GM19397 (cell line): ENCODE data around the gene CLEC4F.
"Not testable (repeated sequence)": the region's sequence is repeated elsewhere in the genome, so short reads cannot be mapped to it uniquely, and the experiment has no call there.

Experiments
- ATAC-seq: cut with Tn5 transposase; IDR thresholded peaks from one replicate; pipeline ENCODE4 v1.9.1; 2021; ENCODE audit warnings: mild to moderate bottlenecking, moderate library complexity; ENCODE audit not compliant: unreplicated experiment

The CLEC4F gene

DNA sequence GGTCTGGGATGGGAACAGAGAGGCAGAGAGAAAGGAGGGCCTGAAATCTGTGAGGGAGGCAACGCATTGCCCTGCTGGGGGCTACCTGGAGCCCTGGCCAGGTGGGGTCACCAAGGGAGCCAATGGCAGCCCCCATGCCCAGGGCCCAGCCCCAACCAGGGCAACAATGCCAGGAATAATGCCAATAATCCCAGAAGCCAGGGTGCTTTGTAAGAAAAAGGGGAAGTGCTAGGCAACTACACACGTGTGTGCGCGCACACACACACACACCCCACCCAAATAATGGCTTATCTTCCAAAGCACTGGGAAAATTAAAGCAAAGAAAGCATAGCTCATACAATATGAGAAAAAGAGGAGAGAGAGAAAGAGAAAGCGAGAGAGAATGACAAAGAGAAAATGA is 7.0 kb upstream of the CLEC4F start:
- ATAC-seq = no peak

DNA sequence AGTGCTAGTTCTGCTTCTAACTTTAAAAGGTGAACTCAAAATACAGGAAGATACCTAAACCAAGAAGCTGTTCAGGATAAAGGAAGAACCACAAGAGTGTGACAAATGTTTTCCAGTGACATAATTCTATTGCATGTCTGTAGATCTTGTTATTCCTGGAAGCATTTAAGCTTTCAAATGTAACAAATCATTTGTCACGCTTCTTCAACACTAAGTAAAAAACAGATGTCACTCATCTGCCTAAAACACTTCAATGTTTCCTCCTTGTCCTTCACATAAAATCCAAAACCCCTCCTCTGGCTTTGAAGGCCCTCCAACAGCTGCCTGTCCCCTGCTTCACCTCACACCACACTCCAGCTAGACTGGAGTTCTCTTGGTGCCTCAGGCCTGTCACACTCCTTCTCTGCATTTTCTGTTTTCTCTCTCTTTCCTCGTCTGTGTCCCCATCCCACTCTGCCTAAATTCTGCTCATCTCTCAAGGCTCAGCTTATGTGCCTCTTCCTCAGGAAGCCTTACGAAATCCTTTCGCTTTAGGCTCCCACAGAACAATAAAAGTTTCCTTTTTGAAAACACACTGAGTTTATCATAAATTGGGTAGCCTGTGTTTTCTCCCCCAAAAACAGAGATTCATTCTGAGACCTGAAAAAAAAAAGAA is 6.4 kb upstream of the CLEC4F start:
- no peak for ATAC-seq

DNA sequence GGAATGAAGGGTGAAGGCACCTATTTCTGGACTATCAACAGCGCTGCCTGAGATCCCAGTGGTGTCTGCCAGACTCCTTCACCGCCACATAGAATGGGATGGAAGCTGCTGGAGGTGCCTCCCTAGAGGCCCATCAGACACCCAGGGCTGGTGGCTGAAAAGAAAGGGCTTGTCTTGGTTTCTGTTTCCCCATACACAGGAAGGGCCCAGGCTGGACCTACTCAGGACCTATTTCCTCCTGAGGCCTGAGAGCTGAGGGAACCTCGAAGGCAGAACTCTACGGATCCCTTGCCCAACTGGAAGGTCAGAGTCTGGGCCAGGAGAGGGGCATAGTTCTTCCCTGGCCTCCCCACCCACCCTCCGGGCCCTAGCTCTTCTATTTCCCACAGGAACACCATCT is 2.9 kb upstream of the CLEC4F start:
- no peak for ATAC-seq

DNA sequence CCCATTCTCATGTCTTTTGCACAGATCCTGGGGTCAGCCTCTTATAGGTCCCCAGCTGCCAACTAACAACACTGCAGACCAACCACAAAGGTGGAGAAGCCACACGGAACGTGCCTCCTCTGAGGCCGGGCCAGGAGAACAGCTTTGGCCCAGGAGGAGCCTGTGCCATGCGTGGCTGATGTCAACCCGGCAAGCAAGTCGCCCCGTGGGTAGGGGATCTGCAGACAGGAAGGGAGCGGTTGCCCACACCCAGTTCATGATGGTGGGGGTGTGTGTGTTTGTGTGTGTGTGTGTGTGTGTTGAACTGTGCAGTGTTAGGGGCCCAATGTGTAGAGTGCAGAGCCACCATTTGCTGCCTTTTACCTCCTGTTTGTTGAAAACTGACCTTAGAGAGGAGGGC is 2.4 kb upstream of the CLEC4F start:
- ATAC-seq = no peak

DNA sequence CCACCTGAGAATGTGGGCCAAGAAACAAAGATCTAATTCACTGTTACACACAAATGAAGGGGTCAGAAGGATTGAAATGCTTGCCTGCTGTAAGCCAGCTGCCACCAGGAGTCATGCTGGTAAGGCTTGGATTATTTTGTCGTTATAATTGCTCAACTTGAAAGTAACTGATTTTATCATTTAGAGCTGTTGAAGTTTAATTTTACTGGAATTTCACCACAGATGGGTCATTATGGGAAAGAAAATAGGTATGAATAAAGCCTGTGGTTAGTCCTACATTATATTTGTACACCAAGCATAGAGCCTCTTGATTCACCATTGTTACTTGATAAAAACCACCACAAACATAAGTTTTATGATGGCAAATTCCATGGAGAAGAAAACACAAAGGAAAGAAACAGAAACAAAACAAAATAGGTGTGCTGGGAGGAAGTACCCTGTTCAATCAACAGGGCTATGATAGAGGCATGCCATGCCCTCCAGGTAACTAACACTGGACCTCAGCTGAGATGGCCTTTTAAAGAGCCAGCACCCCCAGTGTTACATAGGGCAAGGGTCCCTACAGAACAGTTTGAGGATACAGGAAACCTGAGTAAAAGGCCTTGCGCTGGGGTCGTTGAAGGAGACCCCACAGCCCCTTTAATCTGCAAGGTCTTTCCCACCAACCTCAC is 3.0 kb downstream of the CLEC4F start:
- ATAC-seq = no peak

DNA sequence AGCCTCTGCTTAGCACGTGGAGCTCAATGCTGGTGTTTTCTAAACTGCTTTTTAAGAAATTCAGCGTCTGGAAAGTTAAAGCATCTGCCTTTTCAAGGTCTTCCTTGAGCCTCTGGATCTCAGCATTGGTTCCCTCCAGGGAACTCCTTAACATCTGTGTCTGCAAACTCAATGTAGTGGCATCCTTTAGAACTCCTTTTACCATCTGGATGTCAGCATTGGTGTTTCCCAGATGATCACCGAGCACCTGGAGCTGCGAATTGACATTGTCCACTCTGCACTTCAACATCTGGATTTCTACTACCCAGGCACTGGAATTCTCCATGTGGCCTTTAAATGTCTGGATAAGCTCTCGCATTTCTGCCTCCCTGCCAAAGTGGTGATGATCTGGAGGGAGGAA is 3.7 kb downstream of the CLEC4F start:
- no peak for ATAC-seq

DNA sequence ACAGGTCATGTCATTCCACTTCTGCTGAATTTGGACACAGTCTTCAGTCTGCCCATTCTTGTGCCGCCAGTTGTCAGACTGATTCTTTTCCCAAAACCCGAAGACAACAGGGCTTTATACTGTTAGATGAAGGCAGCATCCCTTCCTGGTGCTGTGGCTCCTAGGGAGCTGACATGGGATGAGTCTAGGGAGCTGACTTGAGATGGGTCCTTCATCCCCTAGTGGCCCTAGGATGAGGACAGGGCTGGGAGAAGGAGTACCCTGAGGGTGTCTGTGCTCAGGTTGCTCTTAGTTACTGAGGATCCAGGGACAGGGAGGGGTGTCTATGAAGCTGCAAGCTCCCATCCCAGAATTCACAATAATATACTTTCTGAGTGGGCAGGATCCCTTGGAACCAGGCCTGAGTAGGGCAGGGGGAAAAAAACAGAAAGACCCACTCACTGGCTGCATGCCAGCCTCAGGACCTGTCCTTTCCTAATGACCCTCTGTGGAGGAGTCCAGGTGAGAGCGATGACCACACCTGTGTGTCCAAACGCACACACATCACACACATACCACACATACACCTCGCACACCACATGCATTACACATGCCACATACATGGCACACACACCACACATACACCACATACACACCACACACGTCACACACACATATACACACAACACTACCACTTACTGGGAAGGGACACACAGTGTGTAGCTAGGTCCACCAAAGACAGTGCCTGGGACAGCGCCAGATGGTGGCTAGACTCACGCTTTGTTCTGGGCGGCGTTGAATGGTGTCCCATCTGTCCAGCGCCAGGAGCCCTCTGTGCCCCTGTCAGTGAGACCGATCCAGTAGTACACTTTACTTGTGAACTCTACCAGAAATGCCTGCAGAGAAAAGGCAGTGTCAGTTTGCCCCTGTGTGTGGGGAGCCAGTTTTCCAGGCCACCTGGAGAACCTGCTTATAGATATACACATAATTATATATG is 11.1 kb downstream of the CLEC4F start:
- ATAC-seq = no peak

DNA sequence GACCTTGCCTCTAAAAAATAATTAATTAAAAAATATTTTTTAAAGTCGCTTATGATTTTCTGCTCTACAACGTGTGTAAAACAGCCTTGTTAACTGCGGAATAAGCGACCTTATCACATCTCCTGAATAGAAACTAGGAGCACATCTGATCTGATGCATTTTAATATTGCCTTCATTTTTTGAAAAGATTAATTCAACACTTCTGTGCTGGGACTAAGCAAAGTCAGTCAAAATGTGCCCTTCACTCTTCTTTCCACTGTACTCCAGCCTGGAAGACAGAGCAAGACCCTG is 12.6 kb downstream of the CLEC4F start:
- no peak for ATAC-seq

DNA sequence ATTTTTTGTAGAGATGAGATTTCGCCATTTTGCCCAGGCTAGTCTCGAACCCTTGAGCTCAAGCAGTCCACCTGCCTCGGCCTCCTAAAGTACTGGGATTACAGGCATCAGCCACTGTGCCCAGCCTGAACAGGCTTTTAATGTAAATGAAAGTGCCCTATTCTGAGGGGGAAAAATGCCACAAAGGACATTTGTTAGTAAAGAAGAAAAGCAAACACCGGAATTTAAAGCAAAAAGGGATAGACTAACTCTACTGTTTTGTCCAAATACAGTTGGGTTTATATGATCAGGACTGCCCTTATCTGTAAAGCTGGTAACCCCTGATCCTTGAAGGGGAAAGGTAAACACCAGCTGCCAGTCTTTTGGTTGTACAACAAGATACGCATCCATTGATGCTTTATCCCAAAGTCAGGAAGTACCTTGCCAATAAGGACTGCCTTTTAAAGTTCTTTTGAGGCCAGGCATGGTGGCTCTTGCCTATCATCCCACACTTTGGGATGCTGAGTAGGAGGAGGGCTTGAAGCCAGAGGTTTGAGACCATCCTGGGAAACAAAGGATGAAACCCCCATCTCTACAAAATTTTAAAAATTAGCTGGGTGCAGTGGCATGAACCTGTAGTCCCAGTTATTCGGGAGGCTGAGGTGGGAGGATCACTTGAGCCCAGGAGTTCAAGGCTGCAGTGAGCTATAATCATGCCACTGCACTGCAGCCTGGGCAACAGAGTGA is 13.1 kb downstream of the CLEC4F start:
- no peak for ATAC-seq

DNA sequence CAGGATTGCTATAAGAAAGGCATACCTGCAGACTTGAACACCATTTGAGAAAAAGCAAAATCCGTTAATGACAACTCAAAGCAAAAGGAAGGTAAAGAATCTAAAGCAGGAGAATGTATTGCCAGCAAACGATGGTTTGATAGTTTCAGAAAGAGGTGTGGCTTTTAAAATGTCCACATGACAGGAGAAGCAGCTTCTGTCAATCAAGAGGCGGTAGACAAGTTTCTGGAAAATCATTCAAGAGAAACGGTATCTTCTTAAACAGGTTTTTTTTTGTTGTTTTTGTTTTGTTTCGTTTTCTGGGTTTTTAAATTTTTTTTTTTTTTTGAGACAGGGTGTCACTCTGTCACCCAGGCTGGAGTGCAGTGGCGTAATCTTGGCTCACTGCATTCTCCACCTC is 13.8 kb downstream of the CLEC4F start:
- no peak for ATAC-seq

DNA sequence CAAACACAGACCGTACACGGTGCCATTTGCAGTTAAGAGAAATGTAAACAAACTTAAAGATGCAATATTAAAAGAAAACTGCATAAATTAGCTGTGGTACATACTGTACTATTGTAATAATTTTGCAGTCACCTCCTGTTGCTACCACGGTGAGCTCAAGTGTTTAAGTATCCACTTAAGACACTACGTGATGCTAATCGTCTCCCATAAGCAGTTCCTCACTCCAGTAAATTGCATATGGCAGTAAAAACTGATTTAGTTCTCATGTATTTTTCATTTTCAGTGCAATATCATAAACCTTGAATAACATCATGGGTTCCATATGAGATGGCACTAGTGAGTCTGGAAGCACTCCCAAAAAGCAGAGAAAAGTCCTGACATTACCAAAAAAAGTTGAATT is 14.4 kb downstream of the CLEC4F start:
- no peak for ATAC-seq

DNA sequence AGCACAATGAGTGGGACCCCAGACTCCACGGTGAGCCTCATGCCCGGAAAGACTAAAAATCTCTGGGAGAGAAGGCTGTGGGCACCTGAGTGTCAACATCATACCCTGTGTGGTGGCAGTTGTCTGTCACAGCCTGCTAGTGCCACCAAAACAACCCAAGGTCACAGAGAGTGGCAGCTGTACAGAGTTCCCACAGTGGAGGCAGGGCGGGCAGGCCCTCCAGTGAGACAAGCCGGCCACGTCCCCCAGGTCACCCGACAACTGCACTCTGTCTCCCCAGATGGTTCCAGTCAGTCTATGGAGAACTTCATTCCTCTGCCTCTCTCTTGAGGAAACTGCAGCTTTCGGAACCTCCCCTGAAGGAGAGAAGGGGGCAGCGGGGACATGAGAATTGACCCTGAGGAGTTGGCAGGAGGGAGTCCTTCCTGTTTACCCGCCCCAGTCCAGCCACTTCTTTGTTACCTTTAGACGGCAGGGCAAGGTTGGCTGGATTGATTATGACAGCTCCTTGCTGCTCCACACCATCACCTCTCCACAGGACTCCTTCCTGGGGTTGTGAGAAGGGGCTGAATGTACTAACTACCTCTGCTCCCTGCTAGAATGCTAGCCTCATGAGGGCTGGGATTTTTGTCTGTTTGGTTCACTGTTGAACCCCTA is 18.7 kb downstream of the CLEC4F start:
- ATAC-seq = no peak

DNA sequence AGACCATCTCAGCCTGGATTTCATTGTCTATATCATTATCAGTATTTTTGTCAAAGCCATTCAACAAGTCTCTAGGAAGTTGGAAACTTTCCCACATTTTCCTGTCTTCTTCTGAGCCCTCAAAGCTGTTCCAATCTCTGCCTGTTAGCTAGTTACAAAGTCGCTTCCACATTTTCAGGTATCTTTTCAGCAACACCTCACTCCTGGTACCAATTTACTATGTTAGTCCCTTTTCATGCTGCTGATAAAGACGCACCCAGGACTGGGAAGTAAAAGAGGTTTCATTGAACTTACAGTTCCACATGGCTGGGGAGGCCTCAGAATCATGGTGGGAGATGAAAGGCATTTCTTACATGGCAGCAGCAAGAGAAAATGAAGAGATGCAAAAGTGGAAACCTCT is 20.7 kb downstream of the CLEC4F start:
- ATAC-seq = no peak

DNA sequence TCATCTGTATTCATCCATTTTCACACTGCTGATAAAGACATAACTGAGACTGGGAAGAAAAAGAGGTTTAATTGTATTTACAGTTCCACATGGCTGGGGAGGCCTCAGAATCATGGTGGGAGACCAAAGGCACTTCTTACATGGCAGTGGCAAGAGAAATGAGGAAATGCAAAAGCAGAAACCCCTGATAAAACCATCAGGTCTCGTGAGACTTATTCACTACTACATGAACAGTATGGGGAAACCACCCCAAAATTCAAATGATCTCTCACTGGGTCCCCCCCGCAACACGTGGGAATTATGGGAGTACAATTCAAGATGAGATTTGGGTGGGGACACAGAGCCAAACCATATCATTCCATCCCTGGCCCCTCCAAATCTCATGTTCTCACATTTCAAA is 22.4 kb downstream of the CLEC4F start:
- not testable (repeated sequence) for ATAC-seq

DNA sequence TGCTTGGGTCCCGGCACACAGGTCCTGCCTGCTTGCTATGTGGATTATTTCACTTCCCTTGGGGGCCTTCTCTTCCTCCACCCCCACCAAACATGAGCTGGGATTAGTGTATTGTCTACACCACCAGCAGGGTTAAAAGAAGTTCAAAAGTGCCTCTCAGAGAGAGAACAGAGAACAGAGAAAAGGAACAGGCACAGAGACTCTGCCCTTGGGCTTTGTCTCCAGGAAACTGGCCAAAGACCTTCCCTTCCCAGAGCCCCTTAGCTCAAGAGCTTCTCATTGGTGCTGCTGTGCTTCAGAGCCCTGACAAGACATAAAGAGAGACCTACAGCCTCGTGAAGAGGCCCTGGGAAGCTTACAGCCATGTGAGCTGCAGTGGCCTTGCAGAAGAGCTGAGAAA is 22.9 kb downstream of the CLEC4F start:
- no peak for ATAC-seq

DNA sequence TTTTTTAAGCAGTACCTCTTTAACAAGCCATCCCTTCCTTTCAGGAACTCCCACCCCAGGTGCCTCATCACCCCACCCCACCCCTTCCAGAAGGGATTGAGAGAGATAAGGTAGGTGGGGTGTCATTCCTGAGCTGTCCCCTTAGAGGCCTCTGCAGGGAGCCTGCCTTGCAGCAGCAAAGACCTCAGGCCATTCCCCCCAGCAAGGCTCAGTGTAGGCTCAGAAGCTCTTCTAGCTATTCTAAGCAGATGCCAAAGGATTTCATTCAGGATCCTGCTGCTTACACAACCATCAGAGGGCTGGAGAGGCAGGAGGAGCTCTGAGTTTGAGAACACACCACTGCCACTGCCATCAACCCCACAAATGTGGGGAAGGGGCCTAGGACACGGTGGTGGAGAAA is 24.1 kb downstream of the CLEC4F start:
- ATAC-seq = no peak

DNA sequence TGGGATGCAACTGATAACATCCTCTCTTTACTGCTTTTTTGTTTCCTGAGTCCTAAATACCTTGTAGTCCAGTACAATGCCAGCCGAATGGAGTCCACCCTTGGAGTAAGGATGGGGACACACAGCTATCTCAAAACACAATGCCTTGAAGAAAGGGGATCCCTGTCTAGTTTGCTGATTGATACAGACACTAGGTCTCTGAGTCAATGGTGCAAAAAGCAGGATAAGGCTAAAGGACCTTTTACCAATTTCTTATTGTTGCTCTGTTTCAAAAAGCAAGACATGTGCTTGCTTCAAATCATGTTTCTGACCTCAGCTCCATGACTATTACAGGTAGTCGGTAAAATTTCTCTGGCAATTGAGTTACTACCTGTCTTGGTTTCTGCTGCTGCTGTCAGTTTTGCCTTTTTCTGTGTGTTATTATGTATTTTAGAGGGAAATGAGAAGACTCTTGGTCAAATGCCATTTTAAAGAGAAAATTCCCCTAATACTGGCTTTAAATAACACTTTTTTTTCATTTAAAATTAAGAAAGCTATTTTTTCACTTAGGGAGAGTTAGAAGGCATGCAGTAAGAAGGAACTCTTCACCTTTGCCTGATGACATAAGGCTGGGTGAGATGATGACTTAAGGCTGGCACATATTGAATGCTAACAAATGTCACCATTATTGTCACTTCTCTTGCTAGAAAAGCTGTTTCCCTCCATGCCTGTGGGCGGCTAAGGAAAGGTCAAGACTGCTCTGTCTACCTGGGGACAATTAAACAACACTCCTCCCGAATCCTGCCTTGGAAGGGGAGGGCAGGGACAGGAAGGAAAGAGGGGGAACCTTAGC is 25.0 kb downstream of the CLEC4F start:
- no peak for ATAC-seq

DNA sequence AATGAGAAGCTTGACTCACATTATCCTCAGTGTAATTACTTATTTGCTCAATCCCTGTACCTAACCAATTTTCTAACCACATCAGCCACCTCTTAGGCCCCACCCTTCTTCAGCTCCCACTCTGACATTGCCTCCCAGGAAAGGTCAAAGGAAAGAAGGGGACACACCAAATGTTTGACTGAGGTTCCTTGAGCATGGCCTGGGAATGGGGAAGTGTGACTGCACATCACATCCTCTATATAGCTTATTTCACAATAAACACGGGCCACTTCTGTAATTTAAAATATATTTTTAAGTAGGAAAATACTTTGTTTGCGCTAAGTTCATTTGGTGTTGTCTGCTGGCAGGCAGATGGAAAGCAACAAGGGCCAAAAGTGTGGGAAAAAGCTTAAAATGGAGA is 26.9 kb downstream of the CLEC4F start:
- no peak for ATAC-seq

DNA sequence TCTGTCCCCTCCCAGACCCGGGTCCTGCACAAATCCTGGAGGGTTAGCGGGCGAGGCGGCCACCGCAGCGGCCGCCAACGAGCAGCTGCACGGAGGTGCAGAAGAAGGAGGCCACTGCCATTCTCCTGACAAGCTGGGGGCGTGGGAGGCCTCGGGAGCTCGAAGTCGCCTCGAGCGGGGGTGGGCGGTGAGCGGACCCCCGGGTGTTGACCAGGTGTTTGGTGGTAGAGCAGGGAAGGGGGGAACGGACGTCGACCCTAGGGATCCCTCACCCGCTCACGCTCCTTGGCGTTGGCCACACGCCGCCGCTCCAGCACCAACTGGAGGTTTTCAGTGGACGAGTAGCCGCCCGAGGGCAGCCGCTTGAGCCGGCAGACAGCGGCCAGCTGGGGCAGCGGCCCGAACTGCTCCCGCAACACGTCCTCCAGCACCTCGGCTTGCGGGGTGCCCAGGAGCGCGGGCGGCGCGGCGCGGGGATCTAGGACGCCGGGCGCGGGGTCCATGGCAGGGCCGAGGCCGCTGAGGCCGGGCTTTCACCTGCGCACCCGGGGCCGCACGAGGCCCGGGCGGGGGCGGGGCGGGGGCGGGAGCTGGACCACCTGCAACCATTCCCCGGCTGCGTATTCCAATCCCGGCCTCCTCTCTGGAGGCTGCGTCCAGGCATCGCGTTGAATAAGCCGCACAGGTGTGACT is 30.1 kb downstream of the CLEC4F start, which contains the start of gene FIGLA:
FIGLA (minus strand) TSS at position 508 of the 693 bp plus-strand sequence; CDS start at position 503, 5 bp downstream.
- ATAC-seq = no peak
